Measurements from ENCODE around the gene MBD1.
"Not testable (repeated sequence)": the region's sequence is repeated elsewhere in the genome, so short reads cannot be mapped to it uniquely, and the experiment has no call there.

MBD1 gene

DNA sequence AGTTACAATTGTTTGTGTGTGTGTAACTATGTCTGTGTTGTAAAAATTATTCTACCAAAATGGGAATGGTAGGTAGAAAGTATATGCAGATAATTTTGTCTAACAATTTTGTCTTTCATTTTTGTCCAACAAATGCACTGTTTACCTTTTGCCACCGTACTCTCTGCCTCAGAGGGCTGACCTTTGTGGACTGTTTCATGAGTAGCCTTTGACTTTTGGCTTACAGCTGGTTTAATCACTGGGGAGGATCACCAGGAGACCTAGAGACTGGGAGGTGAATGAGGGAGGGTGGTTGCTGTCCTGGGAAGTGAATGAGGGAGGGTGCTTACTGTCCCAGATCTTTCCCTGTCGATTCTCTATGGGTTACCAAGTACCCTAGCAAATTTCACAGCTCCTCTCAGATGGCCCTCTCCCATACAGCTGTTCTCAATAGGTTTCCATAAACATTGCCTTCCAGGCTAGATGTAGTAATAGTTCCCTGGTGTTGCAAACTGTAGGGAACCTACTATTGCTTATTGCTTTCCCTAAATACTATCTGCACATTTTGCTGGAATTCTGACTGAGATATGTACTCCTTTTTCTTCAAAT, 32.6 kb upstream of the MBD1 start:
- Histone ChIP-seq H3K4me3 (ENCODE audit: low read depth, low read length) (no peak overlapping the region), H3K36me3 (replicated peaks) (no peaks in the 10 kb centered on the region), H3K27me3 (replicated peaks) (no peaks in the 10 kb centered on the region), H3K27ac (no peak overlapping the region)
- in situ Hi-C loops (cut with HindIII; ENCODE audit: low pct_ligation_motif_present, low sequenced_read_pairs), result no loop called here
- TF ChIP-seq, protein P1, sequence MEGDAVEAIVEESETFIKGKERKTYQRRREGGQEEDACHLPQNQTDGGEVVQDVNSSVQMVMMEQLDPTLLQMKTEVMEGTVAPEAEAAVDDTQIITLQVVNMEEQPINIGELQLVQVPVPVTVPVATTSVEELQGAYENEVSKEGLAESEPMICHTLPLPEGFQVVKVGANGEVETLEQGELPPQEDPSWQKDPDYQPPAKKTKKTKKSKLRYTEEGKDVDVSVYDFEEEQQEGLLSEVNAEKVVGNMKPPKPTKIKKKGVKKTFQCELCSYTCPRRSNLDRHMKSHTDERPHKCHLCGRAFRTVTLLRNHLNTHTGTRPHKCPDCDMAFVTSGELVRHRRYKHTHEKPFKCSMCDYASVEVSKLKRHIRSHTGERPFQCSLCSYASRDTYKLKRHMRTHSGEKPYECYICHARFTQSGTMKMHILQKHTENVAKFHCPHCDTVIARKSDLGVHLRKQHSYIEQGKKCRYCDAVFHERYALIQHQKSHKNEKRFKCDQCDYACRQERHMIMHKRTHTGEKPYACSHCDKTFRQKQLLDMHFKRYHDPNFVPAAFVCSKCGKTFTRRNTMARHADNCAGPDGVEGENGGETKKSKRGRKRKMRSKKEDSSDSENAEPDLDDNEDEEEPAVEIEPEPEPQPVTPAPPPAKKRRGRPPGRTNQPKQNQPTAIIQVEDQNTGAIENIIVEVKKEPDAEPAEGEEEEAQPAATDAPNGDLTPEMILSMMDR (IDR thresholded peaks at IDR 0.05; ENCODE audit: low read depth, low read length, missing control alignments), result no peak
- DNase-seq, result no peak

DNA sequence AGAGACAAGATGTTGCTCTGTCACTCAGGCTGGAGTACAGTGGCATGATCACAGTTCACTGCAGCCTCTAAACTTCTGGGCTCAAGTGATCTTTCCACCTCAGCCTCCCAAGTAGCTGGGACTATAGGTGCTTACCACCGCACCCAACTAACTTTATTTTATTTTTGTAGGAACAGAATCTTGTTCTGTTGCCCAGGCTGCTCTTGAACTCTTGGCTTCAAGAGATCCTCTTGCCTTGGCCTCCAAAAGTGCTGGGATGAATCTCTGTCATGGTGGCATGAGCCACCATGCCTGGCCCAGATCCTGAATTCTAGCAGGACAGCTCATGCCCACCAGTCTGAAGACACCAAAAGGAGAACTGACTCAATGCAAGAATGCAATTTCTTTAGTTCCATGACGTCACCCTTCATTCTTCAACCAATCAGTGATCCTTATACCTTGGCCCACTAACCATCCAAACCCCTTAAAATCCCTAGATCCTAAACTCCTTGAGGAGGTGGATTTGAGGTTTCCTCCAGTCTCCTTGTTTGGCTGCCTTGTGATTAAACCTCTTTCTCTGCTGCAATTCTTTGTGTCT, 31.8 kb upstream of the MBD1 start:
- in situ Hi-C loops (cut with HindIII; ENCODE audit: low pct_ligation_motif_present, low sequenced_read_pairs), result no loop called here
- H3K36me3 ChIP-seq (replicated peaks), result no peaks in the 10 kb centered on the region
- no peak for DNase-seq
- H3K4me3 ChIP-seq (ENCODE audit: low read depth, low read length), result no peak overlapping the region
- H3K27me3 ChIP-seq (replicated peaks), result no peaks in the 10 kb centered on the region
- H3K27ac ChIP-seq, result no peak overlapping the region
- TF ChIP-seq, protein P1 (IDR thresholded peaks at IDR 0.05; ENCODE audit: low read depth, low read length, missing control alignments), result no peak

DNA sequence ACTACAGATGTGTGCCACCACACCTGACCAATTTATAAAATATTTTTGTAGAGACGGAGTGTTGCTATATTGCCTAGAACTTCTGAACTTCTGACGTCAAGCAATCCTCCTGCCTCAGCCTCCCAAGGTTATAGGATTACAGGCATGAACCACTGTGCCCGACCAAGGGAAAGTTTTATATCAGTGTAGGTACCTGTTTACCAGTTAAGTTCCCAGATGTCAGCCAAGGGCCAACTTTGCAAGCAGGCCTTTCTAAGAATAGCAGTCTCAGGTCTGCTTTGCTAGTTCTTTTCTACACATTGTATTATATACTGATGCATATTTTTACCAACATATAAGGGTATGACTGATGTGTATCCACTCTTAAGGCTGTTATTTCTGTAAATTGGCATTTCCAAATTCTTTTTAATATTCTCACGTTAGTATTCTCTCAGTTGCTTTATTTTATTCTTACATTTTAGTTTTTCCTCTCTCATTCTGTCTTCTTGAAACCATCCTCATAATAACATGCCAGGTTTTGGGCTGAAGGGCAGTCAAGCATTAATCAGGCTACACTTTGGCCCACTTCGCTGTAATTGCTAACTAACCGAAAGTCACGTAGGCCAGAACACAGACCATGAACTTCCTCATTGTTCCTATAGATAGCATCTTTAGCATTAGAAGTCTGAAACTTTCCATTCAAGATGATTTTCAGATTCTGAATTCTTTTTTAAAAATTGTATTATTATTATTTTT, 31.1 kb upstream of the MBD1 start:
- no peak overlapping the region for H3K4me3 ChIP-seq (ENCODE audit: low read depth, low read length)
- H3K27ac ChIP-seq, result no peak overlapping the region
- TF ChIP-seq, protein P1 (IDR thresholded peaks at IDR 0.05; ENCODE audit: low read depth, low read length, missing control alignments), result no peak
- H3K36me3 ChIP-seq (replicated peaks), result no peaks in the 10 kb centered on the region
- in situ Hi-C loops (cut with HindIII; ENCODE audit: low pct_ligation_motif_present, low sequenced_read_pairs), result no loop called here
- no peak for DNase-seq
- H3K27me3 ChIP-seq (replicated peaks), result no peaks in the 10 kb centered on the region

DNA sequence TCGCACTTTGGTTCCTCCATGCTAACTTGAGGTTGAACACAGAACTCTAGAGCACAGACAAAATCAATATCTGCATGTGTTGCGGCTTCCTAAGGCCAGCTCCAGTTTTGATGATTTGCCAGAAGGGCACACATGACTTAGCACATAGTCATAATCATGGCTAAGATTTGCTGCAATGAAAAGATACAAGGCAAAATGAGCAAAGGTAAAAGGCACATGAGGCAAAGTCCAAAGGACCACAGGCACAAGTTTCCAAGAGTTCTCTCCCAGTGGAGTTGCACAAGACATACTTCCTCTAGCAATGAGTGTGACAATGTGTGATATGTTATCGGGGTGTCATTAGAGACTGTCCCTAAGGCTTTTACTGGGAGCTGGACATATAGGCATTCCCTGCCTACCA, 30.3 kb upstream of the MBD1 start:
- H3K4me3 ChIP-seq (ENCODE audit: low read depth, low read length), result no peak overlapping the region
- no peaks in the 10 kb centered on the region for H3K36me3 ChIP-seq (replicated peaks)
- DNase-seq, result no peak
- H3K27ac ChIP-seq, result no peak overlapping the region
- no peaks in the 10 kb centered on the region for H3K27me3 ChIP-seq (replicated peaks)
- TF ChIP-seq, protein P1 (IDR thresholded peaks at IDR 0.05; ENCODE audit: low read depth, low read length, missing control alignments), result no peak
- in situ Hi-C loops (cut with HindIII; ENCODE audit: low pct_ligation_motif_present, low sequenced_read_pairs), result no loop called here

DNA sequence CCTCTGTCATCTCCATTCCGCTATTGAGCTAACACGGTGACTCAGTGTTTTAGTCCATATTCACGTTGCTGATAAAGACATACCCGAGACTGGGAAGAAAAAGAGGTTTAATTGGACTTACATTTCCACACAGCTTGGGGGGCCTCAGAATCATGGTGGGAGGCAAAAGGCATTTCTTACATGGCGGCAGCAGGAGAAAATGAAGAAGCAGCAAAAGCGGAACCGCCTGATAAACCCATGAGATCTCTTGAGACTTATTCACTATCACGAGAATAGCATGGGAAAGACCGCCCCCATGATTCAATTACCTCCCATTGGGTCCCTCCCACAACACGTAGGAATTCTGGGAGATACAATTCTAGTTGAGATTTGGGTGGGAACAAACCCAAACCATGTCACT, 28.8 kb upstream of the MBD1 start:
- in situ Hi-C loops (cut with HindIII; ENCODE audit: low pct_ligation_motif_present, low sequenced_read_pairs), result no loop called here

DNA sequence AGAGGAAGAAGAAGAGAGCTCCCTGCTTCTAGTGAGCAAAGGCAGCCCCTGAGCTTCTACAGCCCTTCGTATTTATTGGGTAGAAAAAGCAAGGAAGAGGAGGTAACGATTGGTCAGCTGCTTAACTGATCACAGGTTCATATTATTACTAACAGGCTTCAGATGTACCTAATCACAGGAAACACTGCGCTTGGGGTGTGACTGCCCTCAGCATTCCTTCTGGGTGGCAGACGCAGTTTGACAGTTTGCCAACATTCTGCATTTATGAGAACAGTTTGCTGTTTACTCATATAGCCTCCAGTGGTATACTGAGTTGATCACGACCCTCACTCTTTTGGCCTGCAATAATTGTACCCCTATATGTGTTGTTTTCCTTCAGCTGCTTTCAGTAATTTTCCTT, 27.5 kb upstream of the MBD1 start:
- DNase-seq, H3K27ac ChIP-seq: not testable (repeated sequence)

More for the DNA sequence above, 28.8 kb upstream of the MBD1 start:
- Histone ChIP-seq H3K36me3 (replicated peaks) (no peaks in the 10 kb centered on the region), H3K4me3 (ENCODE audit: low read depth, low read length) (no peak overlapping the region), H3K27ac (no peak overlapping the region), H3K27me3 (replicated peaks) (no peaks in the 10 kb centered on the region)
- TF ChIP-seq, protein P1 (IDR thresholded peaks at IDR 0.05; ENCODE audit: low read depth, low read length, missing control alignments), result no peak
- no peak for DNase-seq

More for the DNA sequence above, 27.5 kb upstream of the MBD1 start:
- H3K36me3 ChIP-seq (replicated peaks); in situ Hi-C loops (cut with HindIII; ENCODE audit: low pct_ligation_motif_present, low sequenced_read_pairs); H3K4me3 ChIP-seq (ENCODE audit: low read depth, low read length); H3K27me3 ChIP-seq (replicated peaks): not testable (repeated sequence)
